B cell (primary cell): ENCODE measurements around the gene PDSS1.

Experiments
- CTCF ChIP-seq: fragments of 200-600 bp; IDR thresholded peaks from one replicate; pipeline ENCODE4 v1.8.0; 2022; ENCODE audit warnings: antibody characterized with exemption, mild to moderate bottlenecking
- EZH2 ChIP-seq: IDR thresholded peaks from 2 replicates; pipeline ENCODE4 v1.6.1; 2012; ENCODE audit warnings: borderline replicate concordance, low read depth, mild to moderate bottlenecking, moderate library complexity, low read length; ENCODE audit not compliant: insufficient read depth, poor library complexity, severe bottlenecking

DNA sequence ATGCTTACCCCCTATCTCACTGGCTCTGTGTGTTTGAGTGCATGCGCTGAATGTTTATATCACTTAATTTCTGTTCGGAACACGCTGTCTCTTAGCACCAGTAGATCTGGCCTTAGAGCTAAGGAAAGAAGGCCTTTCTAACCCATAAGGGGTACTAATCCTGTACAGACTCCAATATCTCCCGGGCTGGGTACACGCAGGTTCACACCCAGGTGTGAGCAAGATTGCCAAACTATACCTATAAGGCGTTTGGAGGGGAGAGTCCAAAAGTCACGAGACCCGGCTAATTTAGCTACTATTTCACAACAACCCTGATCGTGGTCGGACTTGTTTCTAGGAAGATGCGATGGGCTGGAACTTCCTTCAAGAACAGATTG, 727 bp upstream of the PDSS1 start:
- TF ChIP-seq CTCF: no peak
- TF ChIP-seq EZH2: no peak
